Measurements from ENCODE around the gene ASB2. TPM values are rescaled to one million over a fixed set of nuclear protein-coding genes. Genes with fewer than 3 reads are reported as not detected.

Gene ASB2
- total RNA-seq, 1 donor from 2014 or later, result 16.2 TPM

DNA sequence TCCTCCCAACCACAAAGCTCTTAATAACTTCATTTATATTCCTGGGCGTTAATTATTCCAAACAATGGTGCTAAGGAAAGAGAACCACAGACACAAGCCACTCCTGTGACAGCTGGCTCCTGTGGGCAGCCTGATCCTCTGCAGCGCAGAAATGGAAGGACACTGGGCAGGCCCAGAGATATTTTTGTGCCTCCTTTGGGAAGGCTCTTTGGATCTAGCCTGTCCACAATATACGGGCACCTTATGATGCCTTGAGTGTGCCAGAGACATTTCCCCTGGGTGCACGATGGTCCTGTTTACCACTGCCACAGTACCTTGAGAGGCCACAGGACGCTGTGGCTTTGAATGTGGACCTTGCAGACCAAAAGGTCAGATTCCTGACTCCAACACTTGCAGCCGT is 2.1 kb downstream of the ASB2 start:
- Histone ChIP-seq H3K27ac (ENCODE audit: low read depth, low read length) (peak overlapping the region; percentile 99), H3K9ac (ENCODE audit: low read depth in 1 of 3, low read length in 3 of 3) (peak overlapping the region; percentile 81 to 100 (median 95))

DNA sequence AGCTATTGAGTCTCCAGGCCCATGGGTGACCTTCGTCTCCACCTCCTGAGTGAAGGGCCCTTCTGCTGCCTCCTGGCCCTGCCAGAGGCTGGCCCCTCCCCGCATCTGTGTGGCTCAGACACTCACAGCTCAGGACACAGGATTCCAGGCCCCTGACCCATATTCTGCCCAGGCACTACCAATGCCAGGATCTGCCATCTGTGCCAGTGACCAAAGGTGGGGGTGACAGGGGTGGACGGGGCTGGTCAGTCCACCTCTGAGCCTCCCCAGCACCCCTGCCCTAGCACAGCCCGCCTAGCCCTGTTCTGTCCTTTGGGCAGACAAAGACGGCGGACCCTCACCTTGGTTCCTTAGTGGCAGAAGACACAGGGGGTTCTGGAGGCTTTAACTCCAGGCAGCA is 2.8 kb downstream of the ASB2 start:
- H3K36me3 ChIP-seq (ENCODE audit: control insufficient read depth in 3 of 3, insufficient read depth in 3 of 3, low read length in 3 of 3), result peaks cover 5 to 41% (median 15%) of the 10 kb centered on the region in 3 donors
- no peaks in the 10 kb centered on the region for H3K9me3 ChIP-seq (ENCODE audit: control insufficient read depth in 3 of 3, low read length in 3 of 3)
- H3K9ac ChIP-seq (ENCODE audit: low read depth in 1 of 3, low read length in 3 of 3), result peak overlapping the region; percentile 81 to 100 (median 95)
- no peaks in the 10 kb centered on the region for H3K27me3 ChIP-seq (ENCODE audit: control insufficient read depth in 3 of 3, insufficient read depth in 3 of 3, low read length in 3 of 3)
- peaks cover 69 to 93% (median 76%) of the 10 kb centered on the region in 3 donors for H3K4me1 ChIP-seq (ENCODE audit: control insufficient read depth in 3 of 3, insufficient read depth in 3 of 3, low read length in 3 of 3)
- peak overlapping the region; percentile 99 for H3K27ac ChIP-seq (ENCODE audit: low read depth, low read length)
- H3K4me3 ChIP-seq (ENCODE audit: low read length in 3 of 3), result peak overlapping the region; percentile 87 to 94 (median 89)

More for the DNA sequence above, 2.1 kb downstream of the ASB2 start:
- Histone ChIP-seq H3K4me3 (ENCODE audit: low read length in 3 of 3) (peak overlapping the region; percentile 87 to 94 (median 89)), H3K36me3 (ENCODE audit: control insufficient read depth in 3 of 3, insufficient read depth in 3 of 3, low read length in 3 of 3) (peaks cover 5 to 34% (median 10%) of the 10 kb centered on the region in 3 donors), H3K27me3 (ENCODE audit: control insufficient read depth in 3 of 3, insufficient read depth in 3 of 3, low read length in 3 of 3) (no peaks in the 10 kb centered on the region), H3K9me3 (ENCODE audit: control insufficient read depth in 3 of 3, low read length in 3 of 3) (no peaks in the 10 kb centered on the region), H3K4me1 (ENCODE audit: control insufficient read depth in 3 of 3, insufficient read depth in 3 of 3, low read length in 3 of 3) (peaks cover 69 to 93% (median 76%) of the 10 kb centered on the region in 3 donors)

- no peaks in the 10 kb centered on the region for H3K9me3 ChIP-seq (ENCODE audit: control insufficient read depth in 3 of 3, low read length in 3 of 3)
- H3K27me3 ChIP-seq (ENCODE audit: control insufficient read depth in 3 of 3, insufficient read depth in 3 of 3, low read length in 3 of 3), result no peaks in the 10 kb centered on the region
- H3K4me1 ChIP-seq (ENCODE audit: control insufficient read depth in 3 of 3, insufficient read depth in 3 of 3, low read length in 3 of 3), result peaks cover 68 to 93% (median 77%) of the 10 kb centered on the region in 3 donors
- peak overlapping the region; percentile 66 to 100 (median 95) for H3K9ac ChIP-seq (ENCODE audit: low read depth in 1 of 3, low read length in 3 of 3)
- peaks cover 9 to 43% (median 21%) of the 10 kb centered on the region in 3 donors for H3K36me3 ChIP-seq (ENCODE audit: control insufficient read depth in 3 of 3, insufficient read depth in 3 of 3, low read length in 3 of 3)
- peak overlapping the region; percentile 99 for H3K27ac ChIP-seq (ENCODE audit: low read depth, low read length)
- H3K4me3 ChIP-seq (ENCODE audit: low read length in 3 of 3), result peak overlapping the region; percentile 65 to 94 (median 87)
These were observed 3.7 kb downstream of the ASB2 start for GRCh38 chr14:93972618-93973205.

DNA sequence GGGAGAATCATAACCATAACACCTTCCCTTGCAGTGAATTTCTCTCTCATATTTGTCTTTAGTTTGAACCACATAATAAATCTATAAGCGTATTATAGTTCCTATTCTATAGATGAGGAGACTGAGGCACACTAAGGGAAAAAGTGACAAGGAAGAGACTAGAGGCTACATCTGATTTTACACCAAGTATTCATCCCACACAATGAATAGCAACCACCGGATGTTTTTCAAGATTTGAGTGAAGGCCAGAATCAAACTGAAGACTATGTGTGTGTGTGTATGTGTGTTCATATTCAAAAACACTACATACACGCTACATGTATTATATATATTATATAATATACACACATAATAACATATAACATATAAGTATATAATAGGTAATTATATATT is 4.7 kb downstream of the ASB2 start:
- peaks cover 68 to 93% (median 77%) of the 10 kb centered on the region in 3 donors for H3K4me1 ChIP-seq (ENCODE audit: control insufficient read depth in 3 of 3, insufficient read depth in 3 of 3, low read length in 3 of 3)
- H3K27me3 ChIP-seq (ENCODE audit: control insufficient read depth in 3 of 3, insufficient read depth in 3 of 3, low read length in 3 of 3), result no peaks in the 10 kb centered on the region
- peak overlapping the region; percentile 55 to 64 (median 57) for H3K4me3 ChIP-seq (ENCODE audit: low read length in 3 of 3)
- H3K9me3 ChIP-seq (ENCODE audit: control insufficient read depth in 3 of 3, low read length in 3 of 3), result no peaks in the 10 kb centered on the region
- H3K9ac ChIP-seq (ENCODE audit: low read depth in 1 of 3, low read length in 3 of 3), result peak overlapping the region in 2 of 3 donors; percentile 43 to 73
- peaks cover 9 to 50% (median 25%) of the 10 kb centered on the region in 3 donors for H3K36me3 ChIP-seq (ENCODE audit: control insufficient read depth in 3 of 3, insufficient read depth in 3 of 3, low read length in 3 of 3)
- H3K27ac ChIP-seq (ENCODE audit: low read depth, low read length), result peak overlapping the region; percentile 61

DNA sequence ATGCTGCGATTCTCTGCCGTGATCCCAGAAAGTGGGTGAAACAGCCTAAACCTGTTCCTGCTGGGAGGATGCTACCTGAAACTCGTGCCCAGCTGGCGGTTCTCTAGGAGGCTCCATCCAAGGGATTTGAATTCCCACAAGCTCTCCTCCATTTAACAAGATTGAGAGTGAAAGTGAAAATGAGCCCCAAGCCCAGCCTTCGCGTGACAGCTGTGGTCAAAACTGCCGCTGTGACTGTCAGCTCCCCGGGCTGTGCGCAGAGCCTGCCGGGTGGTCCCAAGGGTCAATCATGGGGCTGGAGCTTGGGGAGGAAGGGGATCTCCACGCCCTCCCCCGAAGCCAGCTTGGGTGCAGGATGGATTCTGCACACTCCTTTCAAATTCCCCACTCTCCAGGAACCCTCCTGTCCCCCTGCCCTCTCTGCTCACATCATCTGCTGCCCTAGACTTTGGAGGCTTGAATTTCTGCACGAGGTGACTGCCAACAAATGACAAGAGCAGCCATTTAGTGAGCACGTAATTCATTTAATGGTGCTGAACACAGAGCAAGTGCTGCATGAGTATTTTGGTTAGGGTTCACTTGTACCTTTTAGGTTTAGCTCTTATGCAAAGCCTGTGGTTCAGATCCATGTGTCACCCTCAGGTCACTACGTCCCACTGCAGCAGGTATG is 5.3 kb downstream of the ASB2 start:
- peak overlapping the region; percentile 55 to 64 (median 57) for H3K4me3 ChIP-seq (ENCODE audit: low read length in 3 of 3)
- H3K9me3 ChIP-seq (ENCODE audit: control insufficient read depth in 3 of 3, low read length in 3 of 3), result no peaks in the 10 kb centered on the region
- peaks cover 9 to 52% (median 28%) of the 10 kb centered on the region in 3 donors for H3K36me3 ChIP-seq (ENCODE audit: control insufficient read depth in 3 of 3, insufficient read depth in 3 of 3, low read length in 3 of 3)
- H3K9ac ChIP-seq (ENCODE audit: low read depth in 1 of 3, low read length in 3 of 3), result peak overlapping the region in 2 of 3 donors; percentile 43 to 73
- H3K27me3 ChIP-seq (ENCODE audit: control insufficient read depth in 3 of 3, insufficient read depth in 3 of 3, low read length in 3 of 3), result no peaks in the 10 kb centered on the region
- peaks cover 73 to 96% (median 82%) of the 10 kb centered on the region in 3 donors for H3K4me1 ChIP-seq (ENCODE audit: control insufficient read depth in 3 of 3, insufficient read depth in 3 of 3, low read length in 3 of 3)
- H3K27ac ChIP-seq (ENCODE audit: low read depth, low read length), result peak overlapping the region; percentile 61

DNA sequence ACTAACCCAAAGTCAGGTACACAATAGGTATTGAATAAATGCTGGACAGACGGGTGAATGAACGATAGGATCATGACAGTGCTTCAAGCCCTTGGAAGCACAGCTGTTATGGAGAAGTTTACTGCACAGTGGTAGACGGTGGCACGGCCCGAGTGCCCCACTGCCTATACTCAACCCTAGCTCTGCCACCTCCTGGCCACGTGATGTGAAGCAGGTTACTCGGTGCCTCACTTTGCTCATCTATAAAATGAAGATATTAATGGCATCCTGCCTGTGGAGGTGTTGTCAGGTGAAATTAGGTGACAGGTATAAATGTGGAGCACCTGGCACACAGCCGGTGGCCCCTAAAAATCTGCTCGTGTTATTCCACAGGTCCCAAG is 5.8 kb downstream of the ASB2 start:
- Histone ChIP-seq H3K36me3 (ENCODE audit: control insufficient read depth in 3 of 3, insufficient read depth in 3 of 3, low read length in 3 of 3) (peaks cover 9 to 54% (median 28%) of the 10 kb centered on the region in 3 donors), H3K4me3 (ENCODE audit: low read length in 3 of 3) (peak overlapping the region; percentile 55 to 64 (median 57)), H3K27ac (ENCODE audit: low read depth, low read length) (peak overlapping the region; percentile 61), H3K9ac (ENCODE audit: low read depth in 1 of 3, low read length in 3 of 3) (peak overlapping the region in 2 of 3 donors; percentile 43 to 73), H3K4me1 (ENCODE audit: control insufficient read depth in 3 of 3, insufficient read depth in 3 of 3, low read length in 3 of 3) (peaks cover 78 to 96% (median 87%) of the 10 kb centered on the region in 3 donors), H3K9me3 (ENCODE audit: control insufficient read depth in 3 of 3, low read length in 3 of 3) (no peaks in the 10 kb centered on the region), H3K27me3 (ENCODE audit: control insufficient read depth in 3 of 3, insufficient read depth in 3 of 3, low read length in 3 of 3) (no peaks in the 10 kb centered on the region)

GRCh38 chr14:93969082-93969828 is 7.1 kb downstream of the ASB2 start:
- H3K27me3 ChIP-seq (ENCODE audit: control insufficient read depth in 3 of 3, insufficient read depth in 3 of 3, low read length in 3 of 3), result no peaks in the 10 kb centered on the region
- H3K9ac ChIP-seq (ENCODE audit: low read depth in 1 of 3, low read length in 3 of 3), result peak overlapping the region; percentile 18 to 73 (median 54)
- peaks cover 91 to 97% (median 95%) of the 10 kb centered on the region in 3 donors for H3K4me1 ChIP-seq (ENCODE audit: control insufficient read depth in 3 of 3, insufficient read depth in 3 of 3, low read length in 3 of 3)
- H3K4me3 ChIP-seq (ENCODE audit: low read length in 3 of 3), result peak overlapping the region in 2 of 3 donors; percentile 9 to 25
- H3K27ac ChIP-seq (ENCODE audit: low read depth, low read length), result peak overlapping the region; percentile 61
- H3K36me3 ChIP-seq (ENCODE audit: control insufficient read depth in 3 of 3, insufficient read depth in 3 of 3, low read length in 3 of 3), result peaks cover 10 to 45% (median 30%) of the 10 kb centered on the region in 3 donors
- no peaks in the 10 kb centered on the region for H3K9me3 ChIP-seq (ENCODE audit: control insufficient read depth in 3 of 3, low read length in 3 of 3)

DNA sequence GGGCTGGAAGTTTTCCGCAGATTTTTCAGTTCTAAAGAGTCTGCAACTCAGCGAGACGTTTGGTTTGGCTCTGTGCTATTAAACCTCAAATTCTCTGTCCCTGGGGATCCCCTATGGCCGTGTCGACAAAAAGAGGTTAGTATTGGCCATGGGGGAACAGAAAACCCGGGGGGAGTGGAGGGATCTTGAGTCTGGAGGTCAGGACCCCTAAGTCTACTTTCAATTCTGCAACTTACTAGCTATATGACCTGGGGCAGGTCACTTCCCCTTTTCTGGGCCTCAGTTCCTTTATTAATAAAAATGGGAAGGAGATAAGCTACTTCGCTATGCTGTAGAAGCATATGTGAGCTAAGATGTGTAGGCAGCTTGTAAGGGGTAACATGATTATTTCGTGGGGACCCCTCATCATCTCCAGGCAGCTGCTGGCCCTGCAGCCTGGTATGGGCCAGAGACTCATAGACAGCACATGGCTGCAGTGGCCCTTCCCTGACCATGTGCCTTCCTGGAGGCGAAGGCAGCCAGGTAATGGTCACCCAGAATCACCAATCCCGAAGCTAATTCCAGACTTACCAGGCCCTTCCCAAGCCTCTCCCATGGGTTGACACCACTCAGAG is 8.6 kb downstream of the ASB2 start:
- Histone ChIP-seq H3K27me3 (ENCODE audit: control insufficient read depth in 3 of 3, insufficient read depth in 3 of 3, low read length in 3 of 3) (no peaks in the 10 kb centered on the region), H3K4me1 (ENCODE audit: control insufficient read depth in 3 of 3, insufficient read depth in 3 of 3, low read length in 3 of 3) (peaks cover 96 to 99% (median 98%) of the 10 kb centered on the region in 3 donors), H3K36me3 (ENCODE audit: control insufficient read depth in 3 of 3, insufficient read depth in 3 of 3, low read length in 3 of 3) (peaks cover 18 to 44% (median 40%) of the 10 kb centered on the region in 3 donors), H3K27ac (ENCODE audit: low read depth, low read length) (peak overlapping the region; percentile 61), H3K4me3 (ENCODE audit: low read length in 3 of 3) (no peak overlapping the region), H3K9ac (ENCODE audit: low read depth in 1 of 3, low read length in 3 of 3) (no peak overlapping the region), H3K9me3 (ENCODE audit: control insufficient read depth in 3 of 3, low read length in 3 of 3) (no peaks in the 10 kb centered on the region)

- peak overlapping the region in 1 of 3 donors; percentile 3 for H3K4me3 ChIP-seq (ENCODE audit: low read length in 3 of 3)
- H3K4me1 ChIP-seq (ENCODE audit: control insufficient read depth in 3 of 3, insufficient read depth in 3 of 3, low read length in 3 of 3), result peaks cover 96 to 98% (median 97%) of the 10 kb centered on the region in 3 donors
- H3K36me3 ChIP-seq (ENCODE audit: control insufficient read depth in 3 of 3, insufficient read depth in 3 of 3, low read length in 3 of 3), result peaks cover 27 to 55% (median 49%) of the 10 kb centered on the region in 3 donors
- H3K9me3 ChIP-seq (ENCODE audit: control insufficient read depth in 3 of 3, low read length in 3 of 3), result no peaks in the 10 kb centered on the region
- H3K27me3 ChIP-seq (ENCODE audit: control insufficient read depth in 3 of 3, insufficient read depth in 3 of 3, low read length in 3 of 3), result no peaks in the 10 kb centered on the region
- no peak overlapping the region for H3K9ac ChIP-seq (ENCODE audit: low read depth in 1 of 3, low read length in 3 of 3)
- H3K27ac ChIP-seq (ENCODE audit: low read depth, low read length), result peak overlapping the region; percentile 57
These were observed 10.4 kb downstream of the ASB2 start for GRCh38 chr14:93965946-93966474.

All from skeletal muscle tissue (tissue), 4 donors.